Measurements from ENCODE around the gene SMC5. TPM values are rescaled to one million over a fixed set of nuclear protein-coding genes. Genes with fewer than 3 reads are reported as not detected.

The SMC5 gene
- total RNA-seq (2021; fragmentation: NEBNext Ultra II Directional; extraction: Animal tissue kit (Norgen Biotek cat#: 25700)) (22.5 and 22.6 TPM in 2 replicates), polyA plus RNA-seq (2011; rRNA removed) (3.8 and 4.5 TPM in 2 replicates), polyA minus RNA-seq (2011; rRNA and poly(A)+ RNA removed) (5.3 and 8.9 TPM in 2 replicates)
- 8.3 TPM for polyA plus RNA-seq (2011; cell fraction: cytosol; rRNA removed)
- polyA plus RNA-seq (2011; cell fraction: nucleus; rRNA removed) = 4.8 TPM
- 6.3 to 16.5 TPM (median 7.3 TPM) in 4 replicates for polyA plus RNA-seq (2012, experiment 1 of 2)
- polyA plus RNA-seq (2012, experiment 2 of 2) = 0.50 TPM
- 17.1 TPM for polyA plus RNA-seq (2013, experiment 1 of 2)
- polyA plus RNA-seq (2013, experiment 2 of 2) = 15.6 TPM
- polyA minus RNA-seq (2011; cell fraction: cytosol; rRNA and poly(A)+ RNA removed) = 7.9 TPM
- 16.3 TPM for polyA minus RNA-seq (2011; cell fraction: nucleus; rRNA and poly(A)+ RNA removed)
- long read RNA-seq, experiment 1, partial matches to known transcripts = 2 of 13 reads
- long read RNA-seq, experiment 1, other reads (novel, unspliced or antisense) = 11 of 13 reads
- long read RNA-seq, experiment 2, partial matches to known transcripts = 9 of 10 reads
- long read RNA-seq, experiment 2, other reads (novel, unspliced or antisense) = 1 of 10 reads

GRCh38 chr9:70258692-70259511 lies at the start of gene SMC5:
SMC5 (plus strand) TSS chr9:70258978; CDS start chr9:70259079, 101 bp downstream.
- Histone ChIP-seq H2AK5ac (ENCODE audit: low read depth, low read length) (no peak within 1 kb of the TSS), H3K79me2 (ENCODE audit: control insufficient read depth in 1 of 2, insufficient read depth in 2 of 2, low read length in 2 of 2) (peaks cover 9 to 48% of the 10 kb centered on the region in 2 experiments), H2BK15ac (ENCODE audit: low read length) (no peak within 1 kb of the TSS; the same call in 1 of the 2 replicates), H3K4ac (replicated peaks; ENCODE audit: insufficient read length, low read depth, low read length) (no peak within 1 kb of the TSS), H3K18ac (ENCODE audit: extremely low read depth, low read length) (peak within 1 kb of the TSS; percentile 86), H2BK120ac (replicated peaks; ENCODE audit: low read depth, low read length) (no peak within 1 kb of the TSS), H2BK12ac (ENCODE audit: low read depth, low read length) (no peak within 1 kb of the TSS), H4K91ac (replicated peaks; ENCODE audit: insufficient read length, low read length) (peak within 1 kb of the TSS; percentile 71), H3K4me2 (ENCODE audit: insufficient read depth in 1 of 2, low read depth in 2 of 2, low read length in 2 of 2) (peak within 1 kb of the TSS; percentile 81 to 86), H3K23me2 (ENCODE audit: low read depth, low read length) (no peaks in the 10 kb centered on the region; the same call in 1 of the 2 replicates), H3K27ac (ENCODE audit: low read depth, low read length) (peak within 1 kb of the TSS; percentile 73), H3K27me3 (replicated peaks in 1 of 4; ENCODE audit: control insufficient read depth in 3 of 4, extremely low read depth in 1 of 4, insufficient read depth in 3 of 4, low read length in 3 of 4) (no peaks in the 10 kb centered on the region), H3K23ac (ENCODE audit: insufficient read length) (no peak within 1 kb of the TSS), H3K9ac (replicated peaks in 1 of 4; ENCODE audit: extremely low read depth in 1 of 4, low read depth in 3 of 4, low read length in 3 of 4) (peak within 1 kb of the TSS; percentile 68 to 86 (median 84)), H3K9me3 (ENCODE audit: insufficient read depth in 2 of 2, low read depth in 1 of 2, low read length in 1 of 2) (no peaks in the 10 kb centered on the region), H4K5ac (ENCODE audit: insufficient read length, low read depth, low read length) (peak within 1 kb of the TSS; percentile 50), H3K4me3 (ENCODE audit: extremely low read depth in 1 of 4, insufficient read depth in 2 of 4, low read depth in 3 of 4, low read length in 4 of 4) (peak within 1 kb of the TSS; percentile 80 to 96 (median 92)), H3K14ac (ENCODE audit: insufficient read length) (no peak within 1 kb of the TSS), H4K20me1 (replicated peaks in 1 of 2; ENCODE audit: control insufficient read depth in 1 of 2, insufficient read depth in 2 of 2, low read length in 2 of 2) (peaks cover 6 to 7% of the 10 kb centered on the region in 2 experiments), H2AFZ (ENCODE audit: low read length) (peak within 1 kb of the TSS; percentile 84), H2BK20ac (ENCODE audit: low read length) (peak within 1 kb of the TSS; percentile 49; the same call in 1 of the 2 replicates), H4K8ac (ENCODE audit: extremely low read depth, insufficient read depth, low read length) (peak within 1 kb of the TSS; percentile 96), H2BK5ac (ENCODE audit: low read depth, low read length) (0 out of 2 replicates have a peak within 1 kb of the TSS, but pooled peaks have one; percentile 72), H3K4me1 (replicated peaks in 1 of 4; ENCODE audit: control insufficient read depth in 3 of 4, insufficient read depth in 4 of 4, low read length in 3 of 4) (peaks cover 0 to 4% (median 2%) of the 10 kb centered on the region in 4 experiments; a peak in 3 of 7 replicates), H3K56ac (replicated peaks; ENCODE audit: insufficient read length, low read depth, low read length) (peak within 1 kb of the TSS; percentile 70), H3K36me3 (ENCODE audit: control insufficient read depth in 2 of 4, insufficient read depth in 4 of 4, low read length in 3 of 4) (peaks cover 0 to 6% (median 0%) of the 10 kb centered on the region in 4 experiments; a peak in 1 of 8 replicates), H3K79me1 (ENCODE audit: low read depth, low read length) (no peaks in the 10 kb centered on the region)
- ChIA-PET POLR2A (ENCODE audit: partially characterized antibody) (interaction anchor here (0.7 to 1.5 kb wide), 3 partner anchors 10 to 38 kb away, joined by 3 to 6 read pairs (median 3); no protein-coding TSS in a partner anchor), CTCF (ENCODE audit: partially characterized antibody) (interaction anchor here (0.7 kb wide), 1 partner anchor 81 kb away, joined by 5 read pairs; no protein-coding TSS in a partner anchor)
- no peak for FAIRE-seq
- WGBS, 2 experiments (ENCODE audit: extremely low coverage in 1 of 2, insufficient coverage in 1 of 2, insufficient read length in 1 of 2, insufficient replicate concordance in 2 of 2, low coverage in 1 of 2, low lambda C conversion rate in 2 of 2, missing lambda C conversion rate in 1 of 2) = 1% methylated on average over 37 of the region's 75 CpGs; no CpG with 5 or more reads in 1 of the 2 experiments
- peak; percentile 68 to 91 for DNase-seq (ENCODE audit: low read depth in 1 of 2, low spot score in 2 of 2)
- peak; percentile 74 for TF ChIP-seq BRCA1 (IDR thresholded peaks at IDR 0.05; ENCODE audit: low read depth, low read length)
- 0 out of 2 replicates have a peak, but pooled peaks have one; percentile 72 for TF ChIP-seq RBBP5 (IDR thresholded peaks at IDR 0.05; ENCODE audit: borderline replicate concordance, low read depth, low read length)
- TF ChIP-seq NANOG (IDR thresholded peaks at IDR 0.05; ENCODE audit: insufficient read depth, low read depth, low read length, poor library complexity, severe bottlenecking) = no peak
- TF ChIP-seq ASH2L (IDR thresholded peaks at IDR 0.05; ENCODE audit: low read length) = peak; percentile 84
- TF ChIP-seq PHF8 (conservative IDR thresholded peaks at IDR 0.05; ENCODE audit: low read depth, low read length) = peak; percentile 93
- TF ChIP-seq E2F6 (IDR thresholded peaks at IDR 0.05) = peak; percentile 44
- TF ChIP-seq CHD2 (IDR thresholded peaks at IDR 0.05; ENCODE audit: low read length) = peak; percentile 86
